Measurements from ENCODE around the gene CDH23.

GRCh38 chr10:71522442-71523144, 125.9 kb downstream of the CDH23 start:
- no peak for TF ChIP-seq CTCF (IDR thresholded peaks at IDR 0.05)
- no peak for TF ChIP-seq POLR2AphosphoS5 (IDR thresholded peaks at IDR 0.05)
- TF ChIP-seq POLR2A (IDR thresholded peaks at IDR 0.05): no peak
- no peak for TF ChIP-seq EP300 (IDR thresholded peaks at IDR 0.05)

All from upper lobe of left lung (tissue), 4 donors.